Posterior cingulate gyrus (tissue), 11 donors: ENCODE measurements around the gene PYGL.
A peak's percentile ranks its signal among the peaks of the same experiment; 100 is the strongest.

Experiments
- DNase-seq, 10 donors: peaks; one replicate each; pipeline versions ENCODE4 v3.0.0 to v3.0.0-alpha.2; 2020 to 2021; ENCODE audit warnings: mixed read lengths in 3 of 10
- intact Hi-C: fragments of 100-400 bp; cut with DNase I; formaldehyde crosslinking; loops from one replicate; pipeline ENCODE4 v1.15.1; 2023

The PYGL gene

GRCh38 chr14:50882932-50883826, 61.1 kb downstream of the PYGL start:
- DNase-seq: no peak
- intact Hi-C loops: no loop called here

- DNase-seq: no peak
- intact Hi-C loops: no loop called here
Observed at GRCh38 chr14:50875359-50876070, 68.8 kb downstream of the PYGL start.

GRCh38 chr14:50874757-50875156, 69.5 kb downstream of the PYGL start:
- no peak for DNase-seq

GRCh38 chr14:50871914-50872732, 72.2 kb downstream of the PYGL start, which contains the start of gene ABHD12B:
Gene ABHD12B, plus strand, starts transcription at chr14:50872053. Its CDS starts 122 bp downstream, at chr14:50872175.
- peak in 1 of 10 donors; percentile 62 for DNase-seq
- intact Hi-C loops: no loop called here

More at GRCh38 chr14:50874757-50875156, 69.5 kb downstream of the PYGL start:
- intact Hi-C loops: no loop called here

- intact Hi-C loops: no loop called here
- no peak for DNase-seq
Observed at GRCh38 chr14:50871228-50871627, 73.1 kb downstream of the PYGL start.

DNA sequence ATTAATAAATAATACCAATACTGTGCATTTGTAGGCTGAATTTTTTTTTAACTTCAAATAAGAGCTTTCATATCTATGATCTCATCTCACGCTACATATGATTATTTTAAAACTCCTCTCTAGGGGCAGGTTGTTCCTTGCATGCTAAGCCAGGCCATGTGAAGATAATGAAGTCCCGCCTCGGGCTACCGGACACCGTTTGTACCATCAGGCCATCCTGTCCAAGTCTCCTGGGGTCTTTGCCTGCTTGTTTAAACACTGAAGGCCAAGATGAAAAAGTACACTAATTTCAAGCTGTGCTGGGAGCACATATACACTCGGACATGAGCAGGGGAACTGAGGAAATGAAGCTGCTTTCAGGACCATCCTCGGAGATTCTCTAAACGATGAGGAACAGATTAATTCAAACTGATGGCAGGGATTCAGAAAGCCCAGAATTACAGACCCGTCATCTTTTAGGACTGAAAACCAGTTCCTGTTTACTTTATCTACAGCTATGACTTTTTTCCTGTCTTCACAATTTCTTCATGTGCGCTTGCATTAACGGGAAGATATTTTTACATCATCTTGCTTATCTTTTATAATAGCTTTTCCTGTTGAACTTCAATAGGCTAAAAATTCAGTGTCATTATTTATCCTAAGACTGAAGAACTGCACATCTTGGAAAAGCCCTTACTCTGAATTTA, 78.7 kb downstream of the PYGL start:
- intact Hi-C loops: loop anchor here (10.0 kb wide), 1 partner anchor 251 kb away; no protein-coding TSS in a partner anchor
- no peak for DNase-seq

DNA sequence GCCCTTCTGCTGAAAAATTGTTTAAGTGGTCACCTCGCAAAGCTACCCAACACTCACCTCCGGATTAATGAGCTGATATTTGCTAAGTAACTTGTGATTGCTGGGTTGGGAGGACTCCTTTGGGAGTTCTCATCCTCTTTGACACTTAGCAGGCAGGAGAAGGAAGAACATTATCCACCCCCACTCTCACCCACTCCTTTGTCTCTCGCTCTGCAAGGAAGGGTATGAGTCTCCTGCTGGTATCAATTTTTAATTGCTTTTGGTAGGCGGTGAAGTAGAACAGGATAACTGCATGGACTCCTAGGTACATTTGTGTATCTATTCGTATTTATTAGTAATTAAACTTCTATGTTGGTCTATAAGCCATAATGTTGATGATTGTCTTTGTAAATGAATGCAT, 79.3 kb downstream of the PYGL start:
- intact Hi-C loops: loop anchor here (5.0 to 10.0 kb wide), 2 partner anchors 92 to 250 kb away; no protein-coding TSS in a partner anchor
- no peak for DNase-seq

DNA sequence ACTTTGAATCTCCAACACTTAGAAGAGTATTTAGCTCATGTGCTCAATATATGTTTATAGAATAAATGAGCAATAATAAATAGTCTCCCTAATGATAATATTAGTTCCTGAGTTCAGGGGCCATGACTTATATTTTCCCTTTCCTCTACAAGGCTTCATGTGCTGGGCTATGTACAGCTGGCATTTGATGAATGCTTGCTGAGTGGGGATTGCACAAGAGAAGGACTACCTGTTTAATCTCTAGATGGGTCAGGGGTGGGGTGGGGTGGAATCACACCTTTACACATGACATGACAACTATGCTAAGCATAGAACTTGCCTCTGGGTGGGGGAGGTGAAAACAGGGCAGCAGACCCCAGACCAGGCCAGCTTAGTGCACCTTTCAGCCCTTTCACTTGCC, 80.0 kb downstream of the PYGL start:
- DNase-seq: no peak
- intact Hi-C loops: loop anchor here (5.0 to 10.0 kb wide), 2 partner anchors 93 to 249 kb away; no protein-coding TSS in a partner anchor

- DNase-seq: no peak
- intact Hi-C loops: loop anchor here (5.0 to 10.0 kb wide), 2 partner anchors 95 to 247 kb away; no protein-coding TSS in a partner anchor
Observed at GRCh38 chr14:50862036-50862570, 82.2 kb downstream of the PYGL start.

GRCh38 chr14:50860478-50861086, 83.7 kb downstream of the PYGL start:
- peak; percentile 71 to 96 (median 85) for DNase-seq
- intact Hi-C loops: loop anchor here (5.0 to 10.0 kb wide), 2 partner anchors 97 to 246 kb away; no protein-coding TSS in a partner anchor

DNA sequence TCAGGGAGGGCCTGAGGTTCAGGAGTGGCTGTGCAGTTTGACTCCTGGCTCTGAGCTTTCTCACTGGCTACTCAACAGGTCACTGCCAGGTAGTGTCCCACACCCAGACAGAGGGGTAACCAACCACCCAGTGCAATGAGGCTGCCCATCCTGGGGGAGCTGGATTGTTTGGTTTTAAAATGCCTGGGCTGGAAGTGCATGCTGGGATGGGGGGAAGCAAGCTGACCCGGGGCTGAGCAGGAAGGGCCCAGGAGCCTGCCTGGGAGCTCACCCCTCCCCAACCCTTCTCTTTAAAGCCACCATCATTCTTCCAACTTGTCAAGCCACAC, 85.0 kb downstream of the PYGL start:
- intact Hi-C loops: loop anchor here (10.0 kb wide), 1 partner anchor 74 kb away; no protein-coding TSS in a partner anchor
- peak in 1 of 10 donors; percentile 27 for DNase-seq

DNA sequence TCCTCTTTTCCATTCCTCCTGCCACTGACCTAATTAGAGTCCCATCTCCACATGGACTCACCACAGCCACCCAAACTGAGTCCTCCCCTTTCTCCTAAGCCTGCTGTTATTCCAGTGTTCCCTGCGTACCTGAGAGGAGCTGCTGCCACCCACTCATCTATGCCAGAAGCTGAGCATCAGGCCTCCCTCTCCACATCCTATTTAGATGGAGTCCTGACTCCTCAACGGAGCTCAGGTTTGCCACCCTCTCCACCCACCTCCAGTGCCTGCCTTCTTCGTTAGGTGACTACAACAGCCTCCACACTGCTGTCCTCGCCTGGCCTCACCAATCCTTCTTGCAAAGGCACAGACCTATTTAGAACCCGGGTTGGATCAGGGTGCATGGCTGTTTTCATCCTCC, 87.6 kb downstream of the PYGL start:
- intact Hi-C loops: loop anchor here (10.0 kb wide), 1 partner anchor 72 kb away; no protein-coding TSS in a partner anchor
- peak in 2 of 10 donors; percentile 44 to 75 for DNase-seq

DNA sequence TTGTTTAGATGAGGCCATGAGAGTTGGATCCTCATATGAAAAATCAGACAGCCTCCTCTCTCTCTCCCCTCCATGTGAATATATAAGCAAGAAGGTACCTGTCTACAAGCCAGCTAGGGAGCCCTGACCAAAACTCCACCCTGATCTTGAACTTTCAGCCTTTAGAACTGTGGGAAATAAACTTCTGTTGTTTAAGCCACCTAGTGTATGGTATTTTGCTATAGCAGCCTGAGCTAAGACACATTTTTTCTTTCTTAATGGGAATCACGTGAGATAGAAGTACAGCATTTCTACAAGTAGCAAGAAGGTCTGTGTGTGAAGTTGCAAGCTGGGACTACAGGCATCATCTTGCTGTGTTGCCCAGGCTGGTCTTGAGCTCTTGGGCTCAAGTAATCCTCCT, 88.7 kb downstream of the PYGL start:
- no peak for DNase-seq
- intact Hi-C loops: loop anchor here (10.0 kb wide), 1 partner anchor 71 kb away; no protein-coding TSS in a partner anchor
